NCI-H146 treated with DMSO at 0.1 percent for 48 hours (cell line): ENCODE measurements around the gene CDON.
"Not testable (repeated sequence)": the region's sequence is repeated elsewhere in the genome, so short reads cannot be mapped to it uniquely, and the experiment has no call there.

Experiments used
- DNase-seq: peaks from one replicate; lab custom pipeline; 2025; ENCODE audit not compliant: unreplicated experiment; lab: John Stamatoyannopoulos, UW

Gene CDON

DNA sequence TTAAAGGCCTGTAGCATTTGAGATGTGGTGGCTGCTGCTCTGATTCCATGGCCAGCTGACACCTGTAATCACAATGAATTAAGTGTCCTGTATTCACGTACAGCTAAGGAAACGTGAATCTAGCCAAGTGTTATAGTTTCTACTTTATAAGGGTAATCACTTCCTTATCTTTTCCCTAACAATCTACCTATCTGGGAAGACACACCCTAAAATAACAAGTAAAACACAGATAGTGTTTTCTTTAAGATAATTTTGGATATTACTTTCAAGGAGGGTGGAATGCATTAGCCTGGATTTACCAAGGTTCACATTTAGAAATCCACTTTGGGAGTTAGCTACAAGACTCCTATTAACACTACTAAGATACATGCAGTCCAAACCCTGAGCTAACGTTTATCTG lies 11.5 kb downstream of the CDON start:
- peak; percentile 3 for DNase-seq

- DNase-seq = no peak
Measured at GRCh38 chr11:126049159-126049558, 13.5 kb downstream of the CDON start.

- no peak for DNase-seq
Measured at GRCh38 chr11:126048197-126048596, 14.5 kb downstream of the CDON start.

DNA sequence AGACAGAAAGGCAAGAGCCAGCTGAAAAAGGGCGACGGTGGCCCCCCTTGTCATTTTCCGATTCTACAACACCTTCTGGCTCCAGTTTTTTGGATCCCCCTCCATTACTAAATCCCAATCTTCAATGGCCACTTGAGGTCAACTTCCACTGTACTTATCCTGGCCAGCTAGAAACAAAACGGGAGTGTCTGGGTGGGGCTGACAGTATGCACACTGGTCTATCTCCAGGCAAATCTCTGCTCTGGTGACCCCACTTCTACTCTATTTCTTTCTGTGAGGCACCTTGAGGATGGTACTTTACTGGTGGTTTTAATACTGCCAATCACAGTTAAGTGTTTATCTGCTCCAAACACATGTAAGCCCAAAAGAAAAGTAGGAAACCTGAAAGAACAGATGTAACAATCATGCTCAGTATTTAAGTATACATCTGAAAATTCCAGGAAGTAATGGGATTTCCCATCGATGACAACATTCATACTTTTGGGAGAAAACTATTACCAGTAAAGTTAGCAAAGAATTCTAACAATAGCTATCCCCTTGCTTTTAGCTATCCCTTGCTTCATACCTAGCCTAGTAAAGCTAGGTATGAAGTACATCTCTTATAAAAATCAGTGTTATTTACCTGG lies 16.0 kb downstream of the CDON start:
- no peak for DNase-seq

DNA sequence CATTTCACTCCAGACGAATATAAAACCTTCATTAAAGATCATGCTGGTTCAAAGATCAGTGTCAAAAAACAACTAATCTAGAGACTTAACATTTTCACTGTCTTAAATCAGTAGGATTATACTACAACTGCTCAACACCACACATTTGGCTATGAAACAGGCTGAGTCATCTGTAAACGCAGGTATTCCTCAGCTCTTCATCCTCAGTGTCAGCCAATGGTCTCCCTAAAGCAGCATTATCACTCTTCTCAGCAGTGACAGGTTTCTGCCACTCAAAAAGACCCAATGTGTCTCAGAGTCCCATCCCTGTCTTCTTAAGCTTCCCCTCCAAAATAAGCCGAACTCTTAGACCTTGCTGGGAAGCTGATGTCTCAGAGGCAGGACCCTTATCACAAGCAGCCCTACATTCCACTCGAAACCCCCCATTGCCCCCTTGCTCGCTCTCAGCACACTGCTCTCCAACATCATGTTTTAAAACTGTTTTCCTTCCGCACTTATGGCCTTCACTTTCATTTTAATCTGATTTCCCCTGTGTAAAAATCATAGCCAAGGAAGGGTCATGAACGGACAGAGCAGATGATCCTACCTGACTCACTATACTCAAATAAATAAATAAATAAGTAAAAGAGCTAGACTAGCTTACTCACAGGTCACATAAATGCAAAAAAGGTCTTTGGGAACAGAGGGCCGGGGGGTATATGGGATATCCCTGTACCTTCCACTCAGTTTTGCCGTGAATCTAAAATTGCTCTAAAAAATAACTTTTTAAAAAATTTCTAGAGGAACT lies 23.0 kb downstream of the CDON start:
- no peak for DNase-seq

DNA sequence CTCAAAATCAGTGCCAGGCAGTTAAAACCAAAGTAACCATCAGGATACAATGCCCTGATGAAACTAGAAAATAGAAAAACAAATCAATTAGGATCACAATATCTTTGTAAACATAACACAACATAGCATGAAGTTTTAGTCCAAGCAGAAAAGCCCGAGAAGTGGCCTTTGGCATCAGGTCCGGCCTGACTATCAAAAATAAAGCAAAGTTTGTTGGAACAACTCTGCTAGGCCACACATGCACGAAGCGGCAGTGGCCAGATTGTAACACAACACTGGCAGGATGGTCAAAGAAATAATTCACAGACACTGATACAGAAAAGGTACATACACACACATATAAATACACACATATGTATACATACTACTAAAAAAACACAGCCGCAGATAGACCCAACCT lies 26.9 kb downstream of the CDON start:
- DNase-seq = no peak

- no peak for DNase-seq
Measured at GRCh38 chr11:126034933-126035425, 27.7 kb downstream of the CDON start.

- DNase-seq = no peak
Measured at GRCh38 chr11:126034039-126034932, 28.4 kb downstream of the CDON start.

GRCh38 chr11:126032375-126032774 lies 30.3 kb downstream of the CDON start:
- no peak for DNase-seq

- no peak for DNase-seq
Measured at GRCh38 chr11:126029805-126030204, 32.9 kb downstream of the CDON start.

- no peak for DNase-seq
Measured at GRCh38 chr11:126029237-126029636, 33.4 kb downstream of the CDON start.

DNA sequence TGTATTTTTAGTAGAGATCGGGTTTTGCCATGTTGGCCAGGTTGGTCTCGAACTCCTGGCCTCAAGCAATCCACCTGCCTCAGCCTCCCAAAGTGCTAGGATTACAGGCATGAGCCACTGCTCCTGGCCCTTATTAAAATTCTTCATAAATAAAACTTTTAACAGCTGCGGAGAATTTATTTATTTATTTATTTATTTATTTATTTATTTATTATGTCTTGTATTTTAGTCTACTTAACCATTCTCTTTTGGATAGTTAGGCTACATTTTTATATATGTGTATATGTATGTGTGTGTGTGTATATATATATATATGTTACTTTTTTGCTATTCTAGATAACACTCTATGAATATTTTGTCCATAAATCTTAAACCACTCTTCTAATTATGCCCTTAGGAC lies 34.1 kb downstream of the CDON start:
- DNase-seq = not testable (repeated sequence)

DNA sequence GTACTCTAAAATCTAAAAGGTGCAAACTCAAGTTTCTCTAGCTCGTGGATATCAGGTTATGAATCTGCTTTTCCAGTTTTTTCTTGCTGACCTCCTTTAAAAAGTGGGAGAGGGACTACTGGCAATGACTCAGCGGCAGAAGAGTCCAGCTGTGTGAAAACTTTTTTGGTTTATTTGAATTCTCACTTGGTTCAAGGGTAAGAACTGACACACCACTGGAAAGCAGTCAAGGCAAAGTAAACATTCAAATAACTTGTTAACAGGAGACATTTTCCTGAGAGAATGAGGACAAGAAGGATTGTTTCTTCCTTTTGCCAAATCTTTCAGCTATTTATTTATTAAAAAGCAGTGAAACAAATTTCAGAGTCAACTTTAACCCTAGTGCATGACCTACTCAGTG lies 36.1 kb downstream of the CDON start:
- no peak for DNase-seq

- DNase-seq = no peak
Measured at GRCh38 chr11:126025822-126026221, 36.8 kb downstream of the CDON start.

DNA sequence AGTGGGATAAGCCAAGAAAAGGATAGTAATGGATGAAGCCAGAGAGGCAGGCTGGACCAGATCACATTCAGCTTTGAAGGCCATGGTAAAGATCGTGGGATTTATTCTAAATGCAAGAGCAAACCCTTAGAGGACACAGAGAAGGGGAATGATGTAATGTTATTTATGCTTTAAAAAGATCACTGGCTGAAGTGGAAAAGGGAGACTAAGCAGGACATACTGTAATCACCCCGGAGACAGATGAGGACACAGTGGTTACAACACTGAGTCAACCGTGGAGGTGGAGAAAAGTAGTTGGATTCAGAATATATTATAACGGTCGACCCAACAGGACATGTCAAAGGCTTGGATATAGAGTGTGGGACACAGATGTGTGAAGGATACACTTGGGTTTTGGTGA lies 38.5 kb downstream of the CDON start:
- DNase-seq = no peak

GRCh38 chr11:126012852-126013251 lies 49.8 kb downstream of the CDON start:
- DNase-seq = no peak

DNA sequence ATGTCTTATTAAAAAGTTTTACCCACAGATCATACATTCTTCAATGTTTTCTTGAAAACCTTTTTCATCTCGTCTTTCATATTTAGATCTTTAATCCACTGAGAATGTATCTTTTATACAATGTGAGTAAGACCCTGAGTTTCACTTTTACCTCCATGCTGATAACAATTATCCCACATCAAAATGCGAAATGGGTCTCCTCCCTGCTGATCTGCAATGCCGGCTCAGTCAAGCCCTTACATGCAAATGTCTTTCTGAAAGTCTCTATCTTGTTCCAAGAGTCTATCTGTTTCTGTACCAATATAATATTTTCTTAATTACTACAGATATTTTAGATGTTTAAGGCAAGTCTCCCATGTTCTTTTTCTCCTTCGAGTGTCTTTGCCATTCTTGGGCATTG lies 50.9 kb downstream of the CDON start:
- DNase-seq = no peak

DNA sequence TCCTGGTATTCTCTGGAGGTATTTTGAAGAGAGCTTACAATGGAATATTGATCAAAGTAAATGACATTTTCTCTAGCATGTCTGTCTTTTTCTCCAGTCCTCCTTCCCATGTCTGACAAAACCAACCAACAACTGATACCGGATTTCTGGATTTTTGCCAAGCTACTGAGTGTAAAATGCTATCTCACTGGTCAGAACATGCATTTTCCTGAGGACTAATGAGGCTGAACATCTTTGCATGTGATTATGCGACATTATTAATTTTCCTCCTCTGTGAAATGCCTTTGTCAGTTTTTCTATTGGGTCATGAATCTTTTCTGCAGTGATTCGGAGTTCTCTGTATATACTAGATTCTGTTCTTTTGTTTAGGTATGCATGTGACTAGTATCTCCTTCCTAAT lies 51.4 kb downstream of the CDON start:
- no peak for DNase-seq

DNA sequence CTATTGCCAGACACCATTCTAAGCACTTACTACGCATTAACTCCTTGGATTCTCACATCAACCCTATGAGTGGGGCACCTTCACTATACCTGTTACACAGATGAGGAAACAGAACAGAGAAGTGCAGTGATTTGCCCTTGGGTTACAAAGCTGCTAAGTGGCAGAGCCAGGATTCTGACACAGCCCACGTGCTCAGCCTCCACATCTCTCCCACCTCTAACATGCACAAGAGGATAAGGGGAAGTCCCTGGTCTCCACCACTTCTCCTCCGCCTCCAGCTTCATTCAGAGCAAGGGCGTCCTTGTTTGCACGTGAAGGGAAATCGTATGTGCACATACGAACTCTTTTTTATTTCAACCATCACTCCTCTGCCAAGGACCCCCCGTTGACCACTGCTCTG lies 53.7 kb downstream of the CDON start:
- no peak for DNase-seq

- no peak for DNase-seq
Measured at GRCh38 chr11:126007238-126007637, 55.4 kb downstream of the CDON start.

DNA sequence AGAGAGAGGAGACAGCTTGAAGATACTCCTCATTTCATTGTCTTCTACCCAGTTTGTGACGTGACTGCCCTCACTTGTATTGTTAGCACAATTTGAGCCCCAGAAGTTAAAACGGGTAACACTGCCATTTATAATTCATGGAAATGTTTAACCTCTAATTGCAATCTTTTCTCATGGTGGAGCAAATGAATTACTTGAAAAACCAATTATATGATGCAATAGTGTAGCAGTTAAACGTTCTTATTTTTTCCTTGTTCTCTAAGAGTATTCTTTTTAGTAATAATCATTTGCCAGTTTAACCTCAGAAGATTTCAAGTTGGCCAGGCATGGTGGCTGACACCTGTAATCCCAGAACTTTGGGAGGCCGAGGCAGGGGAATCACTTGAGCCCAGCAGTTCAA lies 56.6 kb downstream of the CDON start:
- DNase-seq = no peak

DNA sequence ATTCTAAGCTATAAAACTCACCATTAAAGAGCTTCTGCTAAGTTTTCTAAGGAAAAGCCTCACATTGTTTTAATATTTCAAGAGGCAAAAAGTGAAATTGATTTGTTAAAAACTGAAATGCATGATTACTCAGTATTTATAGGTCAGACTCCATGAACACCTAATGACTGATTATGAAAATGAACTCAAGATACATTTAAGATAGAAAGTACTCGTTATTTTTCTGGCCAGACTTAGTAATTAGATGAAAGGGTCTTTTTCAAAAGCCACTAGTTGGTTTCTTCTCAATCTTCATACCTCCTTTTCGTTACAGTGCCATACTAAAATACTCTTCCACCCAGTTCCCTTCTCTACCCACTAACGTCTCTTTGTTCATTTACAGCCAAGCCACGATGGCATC lies 60.5 kb downstream of the CDON start:
- DNase-seq = no peak
